Measurements from ENCODE around the gene RELN.
"Not testable (repeated sequence)": the region's sequence is repeated elsewhere in the genome, so short reads cannot be mapped to it uniquely, and the experiment has no call there.

GRCh38 chr7:103815972-103816371 lies 173.5 kb downstream of the RELN start:
- TF ChIP-seq, protein P1, sequence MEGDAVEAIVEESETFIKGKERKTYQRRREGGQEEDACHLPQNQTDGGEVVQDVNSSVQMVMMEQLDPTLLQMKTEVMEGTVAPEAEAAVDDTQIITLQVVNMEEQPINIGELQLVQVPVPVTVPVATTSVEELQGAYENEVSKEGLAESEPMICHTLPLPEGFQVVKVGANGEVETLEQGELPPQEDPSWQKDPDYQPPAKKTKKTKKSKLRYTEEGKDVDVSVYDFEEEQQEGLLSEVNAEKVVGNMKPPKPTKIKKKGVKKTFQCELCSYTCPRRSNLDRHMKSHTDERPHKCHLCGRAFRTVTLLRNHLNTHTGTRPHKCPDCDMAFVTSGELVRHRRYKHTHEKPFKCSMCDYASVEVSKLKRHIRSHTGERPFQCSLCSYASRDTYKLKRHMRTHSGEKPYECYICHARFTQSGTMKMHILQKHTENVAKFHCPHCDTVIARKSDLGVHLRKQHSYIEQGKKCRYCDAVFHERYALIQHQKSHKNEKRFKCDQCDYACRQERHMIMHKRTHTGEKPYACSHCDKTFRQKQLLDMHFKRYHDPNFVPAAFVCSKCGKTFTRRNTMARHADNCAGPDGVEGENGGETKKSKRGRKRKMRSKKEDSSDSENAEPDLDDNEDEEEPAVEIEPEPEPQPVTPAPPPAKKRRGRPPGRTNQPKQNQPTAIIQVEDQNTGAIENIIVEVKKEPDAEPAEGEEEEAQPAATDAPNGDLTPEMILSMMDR (IDR thresholded peaks at IDR 0.05), result not testable (repeated sequence)
- TF ChIP-seq JUN (CRISPR knock-in tag; IDR thresholded peaks at IDR 0.05); ESRRA (CRISPR knock-in tag; IDR thresholded peaks at IDR 0.05; ENCODE audit: borderline replicate concordance); ZNF121 (CRISPR knock-in tag; IDR thresholded peaks at IDR 0.05); PRDM15 (CRISPR knock-in tag; IDR thresholded peaks at IDR 0.05); CREM (CRISPR knock-in tag; IDR thresholded peaks at IDR 0.05); TEAD1 (CRISPR knock-in tag; IDR thresholded peaks at IDR 0.05); PREB (CRISPR knock-in tag; IDR thresholded peaks at IDR 0.05; ENCODE audit: borderline replicate concordance); ZBTB21 (CRISPR knock-in tag; IDR thresholded peaks at IDR 0.05; ENCODE audit: borderline replicate concordance); MLX (CRISPR knock-in tag; IDR thresholded peaks at IDR 0.05); ZNF138 (CRISPR knock-in tag; conservative IDR thresholded peaks at IDR 0.05); ERG (CRISPR knock-in tag; IDR thresholded peaks at IDR 0.05); ETV6 (CRISPR knock-in tag; IDR thresholded peaks at IDR 0.05): not testable (repeated sequence)
- TF ChIP-seq, protein P2, sequence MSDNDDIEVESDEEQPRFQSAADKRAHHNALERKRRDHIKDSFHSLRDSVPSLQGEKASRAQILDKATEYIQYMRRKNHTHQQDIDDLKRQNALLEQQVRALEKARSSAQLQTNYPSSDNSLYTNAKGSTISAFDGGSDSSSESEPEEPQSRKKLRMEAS (CRISPR knock-in tag; IDR thresholded peaks at IDR 0.05), result not testable (repeated sequence)
